Measurements from ENCODE around the gene STK39. TPM values are rescaled to one million over a fixed set of nuclear protein-coding genes. Genes with fewer than 3 reads are reported as not detected.

STK39 gene
- total and polyA plus RNA-seq, 2 donors (not counting 1 experiment from before 2014, with no cell fraction given), result 16.7 to 30.1 TPM

DNA sequence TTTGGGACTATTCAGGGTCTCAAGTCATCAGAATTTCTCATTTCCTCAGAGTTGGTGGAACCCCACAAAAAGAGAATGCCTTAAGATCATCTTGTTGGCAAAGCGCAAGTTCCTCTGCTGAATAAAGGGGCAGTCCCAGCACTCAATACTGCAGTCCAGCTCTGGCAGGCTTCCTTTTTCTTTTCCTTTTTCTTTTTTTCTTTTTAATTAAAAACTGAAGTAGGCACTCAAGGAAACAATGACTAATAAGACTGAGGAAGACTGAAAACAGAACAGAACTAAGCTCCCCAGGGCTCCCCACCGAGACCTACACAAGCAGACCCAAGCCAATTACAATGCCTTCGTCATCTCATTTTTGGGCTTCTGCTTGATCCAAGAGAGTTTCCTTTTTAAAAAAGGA lies 82.0 kb downstream of the STK39 start:
- H3K4me2 ChIP-seq (ENCODE audit: extremely low read depth, insufficient read depth, low read length), result no peak overlapping the region
- DNase-seq (ENCODE audit: low read depth in 2 of 2), result peak in 1 of 2 donors; percentile 66
- H3K4me3 ChIP-seq (replicated peaks in 1 of 4; ENCODE audit: control extremely low read depth in 1 of 4, insufficient read depth in 1 of 4, low read depth in 3 of 4, low read length in 4 of 4), result no peak overlapping the region
- H3K9me3 ChIP-seq (ENCODE audit: control insufficient read depth, insufficient read depth, low read depth, low read length), result no peaks in the 10 kb centered on the region
- no peak for TF ChIP-seq EZH2 (IDR thresholded peaks at IDR 0.05; ENCODE audit: low read length, missing control alignments)
- TF ChIP-seq, protein P1, sequence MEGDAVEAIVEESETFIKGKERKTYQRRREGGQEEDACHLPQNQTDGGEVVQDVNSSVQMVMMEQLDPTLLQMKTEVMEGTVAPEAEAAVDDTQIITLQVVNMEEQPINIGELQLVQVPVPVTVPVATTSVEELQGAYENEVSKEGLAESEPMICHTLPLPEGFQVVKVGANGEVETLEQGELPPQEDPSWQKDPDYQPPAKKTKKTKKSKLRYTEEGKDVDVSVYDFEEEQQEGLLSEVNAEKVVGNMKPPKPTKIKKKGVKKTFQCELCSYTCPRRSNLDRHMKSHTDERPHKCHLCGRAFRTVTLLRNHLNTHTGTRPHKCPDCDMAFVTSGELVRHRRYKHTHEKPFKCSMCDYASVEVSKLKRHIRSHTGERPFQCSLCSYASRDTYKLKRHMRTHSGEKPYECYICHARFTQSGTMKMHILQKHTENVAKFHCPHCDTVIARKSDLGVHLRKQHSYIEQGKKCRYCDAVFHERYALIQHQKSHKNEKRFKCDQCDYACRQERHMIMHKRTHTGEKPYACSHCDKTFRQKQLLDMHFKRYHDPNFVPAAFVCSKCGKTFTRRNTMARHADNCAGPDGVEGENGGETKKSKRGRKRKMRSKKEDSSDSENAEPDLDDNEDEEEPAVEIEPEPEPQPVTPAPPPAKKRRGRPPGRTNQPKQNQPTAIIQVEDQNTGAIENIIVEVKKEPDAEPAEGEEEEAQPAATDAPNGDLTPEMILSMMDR (conservative IDR thresholded peaks at IDR 0.05 in 1 of 2, IDR thresholded peaks at IDR 0.05 in 1 of 2; ENCODE audit: low read depth in 1 of 2, low read length in 2 of 2), result no peak
- no peak overlapping the region for H2AFZ ChIP-seq (ENCODE audit: low read length)
- H4K20me1 ChIP-seq (ENCODE audit: control insufficient read depth, extremely low read depth, insufficient read depth, low read length), result no peaks in the 10 kb centered on the region
- H3K4me1 ChIP-seq (ENCODE audit: control insufficient read depth, extremely low read depth, insufficient read depth, low read length), result peaks cover 2% of the 10 kb centered on the region
- H3K27me3 ChIP-seq (ENCODE audit: control insufficient read depth, insufficient read depth, low read length), result no peaks in the 10 kb centered on the region
- peaks cover 2% of the 10 kb centered on the region for H3K36me3 ChIP-seq (ENCODE audit: control insufficient read depth, insufficient read depth, low read length)
- no peak overlapping the region for H3K27ac ChIP-seq (ENCODE audit: insufficient read depth, low read length)
- no peak overlapping the region for H3K9ac ChIP-seq (ENCODE audit: insufficient read depth, low read length)
- H3K79me2 ChIP-seq (ENCODE audit: control insufficient read depth, insufficient read depth, low read length), result peaks cover 7% of the 10 kb centered on the region

DNA sequence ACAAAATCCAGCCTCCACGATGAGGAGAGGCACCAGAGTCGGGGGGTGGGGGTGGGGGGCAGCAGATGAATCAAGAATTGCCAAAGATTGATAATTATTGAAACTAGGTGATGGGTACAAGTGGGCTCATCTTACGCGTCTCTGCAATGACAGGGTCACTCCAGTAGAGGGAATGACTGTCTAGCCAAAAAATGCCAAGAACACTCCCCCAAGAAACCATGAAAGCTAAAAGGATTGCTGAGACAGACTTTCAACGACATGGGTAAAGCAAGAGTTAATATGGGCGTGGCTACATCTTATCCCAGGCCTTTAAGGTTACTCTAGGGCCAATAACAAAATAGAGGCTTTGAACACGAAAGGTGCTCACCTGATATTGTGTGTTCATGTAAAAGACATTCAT lies 86.5 kb downstream of the STK39 start:
- Histone ChIP-seq H3K9me3 (ENCODE audit: control insufficient read depth, insufficient read depth, low read depth, low read length) (no peaks in the 10 kb centered on the region), H3K4me1 (ENCODE audit: control insufficient read depth, extremely low read depth, insufficient read depth, low read length) (peaks cover 4% of the 10 kb centered on the region), H3K27me3 (ENCODE audit: control insufficient read depth, insufficient read depth, low read length) (no peaks in the 10 kb centered on the region), H3K27ac (ENCODE audit: insufficient read depth, low read length) (no peak overlapping the region), H2AFZ (ENCODE audit: low read length) (no peak overlapping the region), H3K4me3 (replicated peaks in 1 of 4; ENCODE audit: control extremely low read depth in 1 of 4, insufficient read depth in 1 of 4, low read depth in 3 of 4, low read length in 4 of 4) (no peak overlapping the region), H3K79me2 (ENCODE audit: control insufficient read depth, insufficient read depth, low read length) (no peaks in the 10 kb centered on the region), H3K4me2 (ENCODE audit: extremely low read depth, insufficient read depth, low read length) (no peak overlapping the region), H3K9ac (ENCODE audit: insufficient read depth, low read length) (no peak overlapping the region), H3K36me3 (ENCODE audit: control insufficient read depth, insufficient read depth, low read length) (peaks cover 2% of the 10 kb centered on the region), H4K20me1 (ENCODE audit: control insufficient read depth, extremely low read depth, insufficient read depth, low read length) (no peaks in the 10 kb centered on the region)
- DNase-seq (ENCODE audit: low read depth in 2 of 2), result peak in 1 of 2 donors; percentile 17
- no peak for TF ChIP-seq EZH2 (IDR thresholded peaks at IDR 0.05; ENCODE audit: low read length, missing control alignments)
- TF ChIP-seq, protein P1 (conservative IDR thresholded peaks at IDR 0.05 in 1 of 2, IDR thresholded peaks at IDR 0.05 in 1 of 2; ENCODE audit: low read depth in 1 of 2, low read length in 2 of 2), result peak; percentile 7 to 22

DNA sequence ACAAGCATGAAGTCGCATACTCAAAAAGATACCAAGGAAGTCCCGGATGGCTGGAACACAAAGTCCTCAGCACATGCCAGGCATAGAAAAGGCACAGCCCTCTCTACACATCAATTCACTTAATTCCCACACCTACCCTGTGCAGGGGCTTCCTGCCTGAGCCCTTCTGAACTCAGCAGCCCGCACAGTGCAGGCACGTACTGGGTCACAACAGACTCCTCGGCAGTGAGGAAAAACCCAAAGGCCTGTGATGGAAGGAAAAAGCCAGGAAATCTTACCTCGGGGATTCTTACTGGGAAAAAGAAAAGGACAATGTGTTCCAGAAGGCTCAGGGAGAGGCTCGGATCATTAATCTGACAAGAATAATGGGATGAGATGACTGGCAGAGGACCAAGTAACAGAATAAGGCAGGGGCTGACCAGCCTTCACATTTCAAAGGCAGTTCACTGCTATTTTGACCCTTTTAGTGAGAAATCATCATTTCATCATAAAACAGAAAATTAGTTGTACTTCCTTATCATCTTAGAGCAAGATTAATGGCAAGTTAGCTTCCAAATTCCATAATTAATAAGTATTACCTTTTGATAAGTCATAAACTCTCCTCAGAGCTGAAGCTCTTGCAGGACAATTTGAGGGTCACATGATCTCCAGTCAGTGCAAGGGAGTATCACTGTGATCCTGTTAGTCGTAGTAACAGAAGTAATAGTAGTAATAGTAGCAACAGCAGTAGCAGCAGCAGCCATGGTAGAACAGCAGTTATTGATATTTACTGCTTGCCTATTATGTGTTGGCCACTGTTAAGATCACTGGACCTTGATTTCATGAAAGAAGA lies 87.4 kb downstream of the STK39 start:
- no peaks in the 10 kb centered on the region for H3K79me2 ChIP-seq (ENCODE audit: control insufficient read depth, insufficient read depth, low read length)
- H3K9ac ChIP-seq (ENCODE audit: insufficient read depth, low read length), result no peak overlapping the region
- H4K20me1 ChIP-seq (ENCODE audit: control insufficient read depth, extremely low read depth, insufficient read depth, low read length), result no peaks in the 10 kb centered on the region
- DNase-seq (ENCODE audit: low read depth in 2 of 2), result no peak
- no peak overlapping the region for H2AFZ ChIP-seq (ENCODE audit: low read length)
- H3K27me3 ChIP-seq (ENCODE audit: control insufficient read depth, insufficient read depth, low read length), result no peaks in the 10 kb centered on the region
- H3K4me2 ChIP-seq (ENCODE audit: extremely low read depth, insufficient read depth, low read length), result no peak overlapping the region
- no peak overlapping the region for H3K27ac ChIP-seq (ENCODE audit: insufficient read depth, low read length)
- H3K4me1 ChIP-seq (ENCODE audit: control insufficient read depth, extremely low read depth, insufficient read depth, low read length), result peaks cover 4% of the 10 kb centered on the region
- H3K4me3 ChIP-seq (replicated peaks in 1 of 4; ENCODE audit: control extremely low read depth in 1 of 4, insufficient read depth in 1 of 4, low read depth in 3 of 4, low read length in 4 of 4), result no peak overlapping the region
- TF ChIP-seq, protein P1 (conservative IDR thresholded peaks at IDR 0.05 in 1 of 2, IDR thresholded peaks at IDR 0.05 in 1 of 2; ENCODE audit: low read depth in 1 of 2, low read length in 2 of 2), result no peak
- no peak for TF ChIP-seq EZH2 (IDR thresholded peaks at IDR 0.05; ENCODE audit: low read length, missing control alignments)
- no peaks in the 10 kb centered on the region for H3K9me3 ChIP-seq (ENCODE audit: control insufficient read depth, insufficient read depth, low read depth, low read length)
- peaks cover 2% of the 10 kb centered on the region for H3K36me3 ChIP-seq (ENCODE audit: control insufficient read depth, insufficient read depth, low read length)

All from fibroblast of lung (primary cell).